Upper lobe of left lung (tissue), 6 donors: ENCODE results near the gene RRP36. TPM values are rescaled to one million over a fixed set of nuclear protein-coding genes. Genes with fewer than 3 reads are reported as not detected.
A peak's percentile ranks its signal among the peaks of the same experiment; 100 is the strongest.

ENCODE experiments used
- ATAC-seq, 2 donors: fragments of 200-7000 bp; cut with Tn5 transposase; one replicate each; pipeline ENCODE4 v1.9.1; 2022; ENCODE audit warnings: mild to moderate bottlenecking in 2 of 2, moderate library complexity in 2 of 2; ENCODE audit not compliant: low FRiP score in 2 of 2
- DNase-seq, 2 donors: peaks; one replicate each; pipeline ENCODE4 v3.0.0-alpha.2; 2019 to 2020
- H3K27ac ChIP-seq, 4 donors: fragments of 200-600 bp; sonication (generic); one replicate each; pipeline ENCODE4 v1.5.1; 2016 to 2019
- H3K27me3 ChIP-seq, 4 donors: fragments of 200-600 bp; sonication (generic); one replicate each; pipeline ENCODE4 v1.5.1; 2017 to 2019
- H3K36me3 ChIP-seq, 4 donors: fragments of 200-600 bp; sonication (generic); one replicate each; pipeline ENCODE4 v1.5.1; 2016 to 2019
- H3K4me1 ChIP-seq, 4 donors: fragments of 200-600 bp; sonication (generic); one replicate each; pipeline ENCODE4 v1.5.1; 2018 to 2019
- H3K4me3 ChIP-seq, 4 donors: fragments of 200-600 bp; sonication (generic); one replicate each; pipeline ENCODE4 v1.5.1; 2017 to 2019; ENCODE audit warnings: mild to moderate bottlenecking in 2 of 4, moderate library complexity in 1 of 4
- H3K9me3 ChIP-seq, 4 donors: fragments of 200-600 bp; sonication (generic); one replicate each; pipeline ENCODE4 v1.5.1; 2018 to 2019
- CTCF ChIP-seq, 6 experiments: fragments of 450-650 bp in 4 of 6; fragments of 200-600 bp in 2 of 6; sonication (generic) in 2 of 6; IDR thresholded peaks; one replicate each; pipeline ENCODE4 v1.5.1; 2016 to 2019; ENCODE audit warnings: antibody characterized with exemption in 6 of 6
- EP300 ChIP-seq, 4 donors: sonication (generic); formaldehyde crosslinking; IDR thresholded peaks; one replicate each; pipeline ENCODE4 v1.5.1; 2017; ENCODE audit warnings: antibody characterized with exemption in 4 of 4, control low read depth in 2 of 4
- POLR2A ChIP-seq, 4 donors: fragments of 450-650 bp; IDR thresholded peaks; one replicate each; pipeline ENCODE4 v1.5.1; 2016 to 2017; ENCODE audit warnings: antibody characterized with exemption in 4 of 4, mild to moderate bottlenecking in 2 of 4
- POLR2AphosphoS5 ChIP-seq, 2 donors: sonication (generic); formaldehyde crosslinking; IDR thresholded peaks; one replicate each; pipeline ENCODE4 v1.5.1; 2017; ENCODE audit warnings: antibody characterized with exemption in 2 of 2
- whole genome bisulfite sequencing, 2 donors: methylation state at CpG; one replicate each; pipeline ENCODE4 v1.1.5; 2017 to 2018; 5-methylcytosine and 5-hydroxymethylcytosine counted together
- total RNA-seq, 6 donors: library from RNA; depleted of rRNA in 4 of 6; stranded (reverse); fragments of >200 nt in 4 of 6; gene quantifications; one replicate each; pipeline versions ENCODE4 v1.1.0 to v1.2.1, GENCODE V29; 2016 to 2021
- donor health status: DM: no; HTN: no; CAD: no; lungs with moderate emphysema.
- donor health status: DM: no; HTN: yes; CAD: no; lungs with severe emphysema.

The RRP36 gene
- total RNA-seq, 6 donors from 2014 or later: 32.0 to 77.2 (median 45.9) TPM

- Histone ChIP-seq H3K4me1 (peaks cover 26 to 35% (median 28%) of the 10 kb centered on the region in 4 donors), H3K9me3 (no peaks in the 10 kb centered on the region), H3K36me3 (peaks cover 4 to 34% (median 24%) of the 10 kb centered on the region in 4 donors), H3K27me3 (no peaks in the 10 kb centered on the region), H3K4me3 (peak overlapping the region in 3 of 4 donors; percentile 66 to 89 (median 76)), H3K27ac (peak overlapping the region; percentile 83 to 94 (median 90))
- peak in 1 of 2 donors; percentile 82 for DNase-seq
- no peak for ATAC-seq
- no peak for TF ChIP-seq POLR2AphosphoS5 (IDR thresholded peaks at IDR 0.05)
- no peak for TF ChIP-seq POLR2A (IDR thresholded peaks at IDR 0.05)
- no peak for TF ChIP-seq EP300 (IDR thresholded peaks at IDR 0.05)
- no peak for TF ChIP-seq CTCF (IDR thresholded peaks at IDR 0.05)
- WGBS, 2 donors: 70 to 72% methylated on average over 17 of the region's 17 CpGs
Observed at GRCh38 chr6:43054206-43054943, 33.0 kb downstream of the RRP36 start.

GRCh38 chr6:43055966-43056365 is 34.5 kb downstream of the RRP36 start:
- H3K27me3 ChIP-seq: no peaks in the 10 kb centered on the region
- no peak overlapping the region for H3K27ac ChIP-seq
- ATAC-seq: no peak
- WGBS, 2 donors: 90 to 98% methylated on average over 7 to 8 of the region's 8 CpGs
- H3K36me3 ChIP-seq: peaks cover 4 to 25% (median 18%) of the 10 kb centered on the region in 4 donors
- no peak for DNase-seq
- H3K4me1 ChIP-seq: peaks cover 35 to 47% (median 38%) of the 10 kb centered on the region in 4 donors
- H3K4me3 ChIP-seq: no peak overlapping the region
- H3K9me3 ChIP-seq: no peaks in the 10 kb centered on the region
- no peak for TF ChIP-seq POLR2AphosphoS5 (IDR thresholded peaks at IDR 0.05)
- TF ChIP-seq CTCF (IDR thresholded peaks at IDR 0.05): no peak
- no peak for TF ChIP-seq EP300 (IDR thresholded peaks at IDR 0.05)
- no peak for TF ChIP-seq POLR2A (IDR thresholded peaks at IDR 0.05)

- ATAC-seq (no peak), DNase-seq (no peak)
- peaks cover 4 to 30% (median 18%) of the 10 kb centered on the region in 4 donors for H3K36me3 ChIP-seq
- H3K27me3 ChIP-seq: no peaks in the 10 kb centered on the region
- H3K4me3 ChIP-seq: peak overlapping the region; percentile 74 to 95 (median 78)
- peaks cover 27 to 35% (median 30%) of the 10 kb centered on the region in 4 donors for H3K4me1 ChIP-seq
- H3K9me3 ChIP-seq: no peaks in the 10 kb centered on the region
- TF ChIP-seq EP300 (IDR thresholded peaks at IDR 0.05) (no peak), POLR2AphosphoS5 (IDR thresholded peaks at IDR 0.05) (no peak)
- H3K27ac ChIP-seq: peak overlapping the region; percentile 80 to 93 (median 92)
- WGBS, 2 donors: 60 to 79% methylated on average over 1 of the region's 1 CpG
Observed at GRCh38 chr6:43058531-43058930, 37.1 kb downstream of the RRP36 start.

- no peaks in the 10 kb centered on the region for H3K9me3 ChIP-seq
- H3K27me3 ChIP-seq: no peaks in the 10 kb centered on the region
- 0% methylated on average over 24 to 35 of the region's 64 CpGs for WGBS, 2 donors
- TF ChIP-seq POLR2AphosphoS5 (IDR thresholded peaks at IDR 0.05) (peak; percentile 93 to 95), POLR2A (IDR thresholded peaks at IDR 0.05) (peak in 3 of 4 donors; percentile 78 to 86 (median 81)), CTCF (IDR thresholded peaks at IDR 0.05) (no peak), EP300 (IDR thresholded peaks at IDR 0.05) (peak in 1 of 4 donors; percentile 42)
- ATAC-seq (peak; percentile 98), DNase-seq (peak; percentile 95 to 98)
- H3K27ac ChIP-seq: peak within 1 kb of the TSS; percentile 80 to 93 (median 92)
- peak within 1 kb of the TSS; percentile 74 to 95 (median 78) for H3K4me3 ChIP-seq
- H3K4me1 ChIP-seq: peaks cover 23 to 32% (median 26%) of the 10 kb centered on the region in 4 donors
- peaks cover 4 to 35% (median 18%) of the 10 kb centered on the region in 4 donors for H3K36me3 ChIP-seq
Observed at GRCh38 chr6:43059168-43060033, 38.0 kb downstream of the RRP36 start, which contains the start of the genes KLC4 and MRPL2. Gene KLC4 (plus strand): TSS chr6:43059631. CDS start chr6:43061336, 1,705 bp downstream. Gene MRPL2 (minus strand): TSS chr6:43059434. CDS start chr6:43059381, 53 bp downstream.
